HG03175 (cell line): Measurements from ENCODE around the gene GALNT7.

Source experiments
- ATAC-seq: cut with Tn5 transposase; IDR thresholded peaks from one replicate; pipeline ENCODE4 v1.9.1; 2021; ENCODE audit warnings: mild to moderate bottlenecking, moderate library complexity; ENCODE audit not compliant: unreplicated experiment

GALNT7 gene

GRCh38 chr4:173258866-173259265 is 90.3 kb downstream of the GALNT7 start:
- ATAC-seq = no peak

- ATAC-seq = no peak
Measured at GRCh38 chr4:173259310-173259709, 90.7 kb downstream of the GALNT7 start.

- ATAC-seq = no peak
Measured at GRCh38 chr4:173261052-173261451, 92.4 kb downstream of the GALNT7 start.

- ATAC-seq = no peak
Measured at GRCh38 chr4:173262375-173262774, 93.8 kb downstream of the GALNT7 start.

GRCh38 chr4:173264245-173264644 is 95.6 kb downstream of the GALNT7 start:
- peak; percentile 4 for ATAC-seq

- ATAC-seq = peak; percentile 77
Measured at GRCh38 chr4:173264684-173265185, 96.1 kb downstream of the GALNT7 start.

GRCh38 chr4:173265751-173266150 is 97.1 kb downstream of the GALNT7 start:
- no peak for ATAC-seq

- no peak for ATAC-seq
Measured at GRCh38 chr4:173267711-173268110, 99.1 kb downstream of the GALNT7 start.

GRCh38 chr4:173269280-173269679 is 100.7 kb downstream of the GALNT7 start:
- ATAC-seq = no peak

- no peak for ATAC-seq
Measured at GRCh38 chr4:173270312-173271027, 101.9 kb downstream of the GALNT7 start.

- ATAC-seq = no peak
Measured at GRCh38 chr4:173272314-173272713, 103.7 kb downstream of the GALNT7 start.

- ATAC-seq = no peak
Measured at GRCh38 chr4:173272996-173273395, 104.4 kb downstream of the GALNT7 start.

GRCh38 chr4:173273941-173274340 is 105.3 kb downstream of the GALNT7 start:
- ATAC-seq = no peak

- no peak for ATAC-seq
Measured at GRCh38 chr4:173274744-173275143, 106.1 kb downstream of the GALNT7 start.

GRCh38 chr4:173275150-173275549 is 106.5 kb downstream of the GALNT7 start:
- no peak for ATAC-seq

GRCh38 chr4:173277340-173277739 is 108.7 kb downstream of the GALNT7 start:
- ATAC-seq = no peak

- peak; percentile 39 for ATAC-seq
Measured at GRCh38 chr4:173280998-173281397, 112.4 kb downstream of the GALNT7 start.

GRCh38 chr4:173281406-173282255 is 113.0 kb downstream of the GALNT7 start:
- ATAC-seq = peak; percentile 56

GRCh38 chr4:173282256-173282562 is 113.6 kb downstream of the GALNT7 start:
- no peak for ATAC-seq

- no peak for ATAC-seq
Measured at GRCh38 chr4:173282626-173283025, 114.0 kb downstream of the GALNT7 start.

- no peak for ATAC-seq
Measured at GRCh38 chr4:173284463-173284862, 115.9 kb downstream of the GALNT7 start.

- ATAC-seq = no peak
Measured at GRCh38 chr4:173287486-173287885, 118.9 kb downstream of the GALNT7 start.
